GM18520 (cell line): ENCODE results near the gene MICU1.
"Not testable (repeated sequence)": the region's sequence is repeated elsewhere in the genome, so short reads cannot be mapped to it uniquely, and the experiment has no call there.

ENCODE experiments used
- ATAC-seq: cut with Tn5 transposase; IDR thresholded peaks from one replicate; pipeline ENCODE4 v1.9.1; 2021; ENCODE audit not compliant: unreplicated experiment

Gene MICU1

DNA sequence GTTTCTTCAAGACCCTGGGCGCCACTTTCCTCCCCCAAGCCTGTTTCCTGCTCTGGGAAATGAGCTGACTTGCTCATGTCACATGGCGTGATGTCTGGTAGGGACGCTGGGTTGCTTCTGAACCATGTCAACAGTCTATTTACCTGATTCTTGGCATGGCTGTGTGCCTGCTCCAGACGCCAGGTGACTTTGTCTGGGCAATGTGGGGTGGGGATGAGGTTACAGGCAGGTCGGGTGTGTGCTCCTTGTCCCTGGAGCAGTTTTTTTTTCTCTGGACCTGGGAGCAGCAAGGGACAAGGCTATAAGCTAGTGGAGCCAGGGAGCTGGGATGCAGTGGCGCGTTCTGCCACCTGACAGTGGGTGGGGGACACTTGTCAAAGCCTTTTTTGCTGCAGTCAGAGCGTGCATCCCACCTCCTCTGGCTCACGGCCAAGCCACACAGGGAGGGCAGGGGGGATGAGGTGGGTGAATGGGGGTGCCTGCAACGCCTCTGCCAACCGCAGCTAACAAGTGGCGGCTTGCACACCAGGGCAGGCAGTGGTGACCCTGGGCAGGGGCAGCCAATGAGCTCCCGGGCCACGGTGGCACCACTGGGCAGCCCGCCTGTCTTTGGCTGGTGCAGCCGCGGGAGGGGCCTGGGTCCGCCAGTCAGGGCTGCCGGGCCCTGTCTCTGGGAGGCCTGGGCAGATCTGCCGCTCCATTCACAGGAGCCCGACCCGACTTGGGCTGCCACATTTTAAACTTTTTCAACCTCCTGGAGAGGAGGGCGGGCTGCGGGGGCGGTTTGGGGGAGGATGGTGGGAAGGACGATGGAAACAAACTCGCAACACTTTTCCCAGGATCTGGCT is 294.1 kb downstream of the MICU1 start:
- ATAC-seq: peak; percentile 58

DNA sequence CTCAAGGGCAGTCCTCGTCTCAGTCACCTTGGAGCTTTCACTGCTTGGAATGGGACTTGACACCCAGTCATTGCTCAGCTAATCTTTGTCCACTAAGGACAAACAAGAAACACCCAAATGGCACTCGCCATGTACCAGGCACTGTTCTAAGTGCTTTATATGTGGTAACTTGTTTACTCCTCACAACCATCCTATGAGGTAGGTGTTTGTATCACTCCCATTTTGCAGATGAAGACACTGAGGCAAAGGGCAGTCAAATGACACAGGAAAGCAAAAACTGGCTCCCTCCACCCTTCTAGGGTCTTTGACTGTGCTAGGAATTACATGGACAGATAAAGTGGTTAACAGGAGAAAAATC is 295.8 kb downstream of the MICU1 start:
- no peak for ATAC-seq

DNA sequence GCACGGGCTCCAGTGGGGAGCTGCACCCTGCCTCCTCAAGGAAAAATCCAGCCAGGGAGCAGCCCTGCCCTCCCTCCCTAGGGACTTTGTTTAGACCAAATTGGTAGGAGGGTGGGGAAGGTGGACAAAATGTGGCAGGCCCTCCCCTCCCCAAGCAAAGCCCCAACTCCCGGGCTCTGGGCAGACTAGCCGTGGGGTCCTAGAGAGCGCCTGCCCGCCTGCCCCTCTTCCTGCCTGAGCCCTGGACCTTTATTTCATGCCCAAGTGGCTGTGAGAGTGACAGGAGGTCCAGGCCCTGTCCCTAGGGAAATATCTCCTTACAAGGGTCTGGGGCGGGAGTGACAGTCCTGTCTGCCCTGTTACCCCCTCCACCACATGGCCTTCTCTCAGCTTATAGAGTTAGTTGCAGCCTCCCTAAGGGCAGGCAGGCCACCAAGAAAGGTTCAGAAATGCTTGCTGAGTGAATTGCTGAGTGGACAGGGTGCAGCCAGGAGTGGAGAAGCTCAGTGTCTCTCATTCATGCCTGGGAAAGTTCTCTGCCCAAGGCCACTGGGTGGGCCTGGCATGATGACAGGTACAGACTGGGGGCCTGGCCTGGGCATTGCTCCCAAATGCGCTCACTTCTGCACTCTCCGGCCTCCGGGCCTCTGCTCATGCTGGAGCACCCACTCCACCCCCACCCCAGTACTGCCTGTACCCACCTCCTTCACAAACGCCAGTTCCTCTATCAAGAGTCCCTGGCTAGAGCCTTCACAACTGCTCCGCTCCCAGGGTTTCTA is 296.4 kb downstream of the MICU1 start:
- ATAC-seq: no peak

DNA sequence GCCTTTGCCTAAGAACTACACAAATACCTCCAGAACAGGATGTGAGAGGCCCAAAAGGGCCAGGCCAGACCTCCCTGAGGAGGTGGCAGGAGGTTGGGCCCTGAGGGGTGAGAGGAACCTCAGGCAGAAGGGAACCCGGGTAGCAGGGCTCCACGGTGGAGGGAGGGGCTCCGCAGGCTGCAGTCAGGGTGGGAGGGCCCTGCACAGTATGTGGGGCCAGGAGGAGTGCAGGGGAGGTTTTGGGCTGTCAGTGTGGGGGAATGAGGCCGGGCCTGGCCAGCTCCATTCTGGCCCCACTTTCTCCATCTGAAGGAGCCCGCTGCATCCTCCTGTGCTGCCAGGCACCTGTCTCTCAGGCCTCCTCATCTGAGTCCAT is 297.1 kb downstream of the MICU1 start:
- no peak for ATAC-seq

DNA sequence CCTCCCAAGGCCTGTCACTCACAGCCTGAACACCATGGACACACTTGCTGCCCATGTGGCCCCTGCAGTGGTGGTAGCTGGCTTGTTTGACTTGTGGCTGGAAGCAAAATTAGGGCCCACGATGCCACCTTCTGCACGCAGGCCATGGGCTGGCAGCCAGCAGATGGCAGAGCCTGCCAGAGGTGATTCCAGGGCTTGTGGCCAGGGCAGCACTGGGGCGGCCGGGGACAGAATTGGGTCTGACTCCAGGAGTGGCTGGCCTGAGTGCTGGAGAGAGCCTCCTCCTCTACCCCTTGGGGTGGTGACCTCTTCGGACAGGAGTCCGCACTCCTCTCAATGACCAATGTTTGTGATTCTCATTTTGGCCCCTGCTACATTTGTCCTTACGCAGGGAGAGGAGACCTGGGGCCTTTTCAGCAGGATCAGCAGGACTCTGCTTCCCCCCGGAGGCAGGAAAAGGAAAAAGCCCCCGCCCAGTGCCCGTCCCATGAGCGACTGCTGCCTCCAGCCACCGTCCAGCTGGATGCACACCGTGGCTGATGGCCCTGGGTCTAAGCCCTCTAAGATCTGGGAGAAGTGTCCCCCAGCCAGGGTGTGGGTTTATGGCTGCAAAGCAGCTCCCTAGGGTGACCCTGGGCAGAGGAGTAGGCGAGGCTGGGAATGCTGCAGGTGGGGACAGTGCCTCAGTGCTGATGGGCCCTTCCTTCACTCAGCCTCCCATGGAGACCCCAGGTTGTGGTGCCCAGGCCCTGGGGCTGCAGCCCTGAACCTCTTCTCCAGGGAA is 297.6 kb downstream of the MICU1 start:
- no peak for ATAC-seq

DNA sequence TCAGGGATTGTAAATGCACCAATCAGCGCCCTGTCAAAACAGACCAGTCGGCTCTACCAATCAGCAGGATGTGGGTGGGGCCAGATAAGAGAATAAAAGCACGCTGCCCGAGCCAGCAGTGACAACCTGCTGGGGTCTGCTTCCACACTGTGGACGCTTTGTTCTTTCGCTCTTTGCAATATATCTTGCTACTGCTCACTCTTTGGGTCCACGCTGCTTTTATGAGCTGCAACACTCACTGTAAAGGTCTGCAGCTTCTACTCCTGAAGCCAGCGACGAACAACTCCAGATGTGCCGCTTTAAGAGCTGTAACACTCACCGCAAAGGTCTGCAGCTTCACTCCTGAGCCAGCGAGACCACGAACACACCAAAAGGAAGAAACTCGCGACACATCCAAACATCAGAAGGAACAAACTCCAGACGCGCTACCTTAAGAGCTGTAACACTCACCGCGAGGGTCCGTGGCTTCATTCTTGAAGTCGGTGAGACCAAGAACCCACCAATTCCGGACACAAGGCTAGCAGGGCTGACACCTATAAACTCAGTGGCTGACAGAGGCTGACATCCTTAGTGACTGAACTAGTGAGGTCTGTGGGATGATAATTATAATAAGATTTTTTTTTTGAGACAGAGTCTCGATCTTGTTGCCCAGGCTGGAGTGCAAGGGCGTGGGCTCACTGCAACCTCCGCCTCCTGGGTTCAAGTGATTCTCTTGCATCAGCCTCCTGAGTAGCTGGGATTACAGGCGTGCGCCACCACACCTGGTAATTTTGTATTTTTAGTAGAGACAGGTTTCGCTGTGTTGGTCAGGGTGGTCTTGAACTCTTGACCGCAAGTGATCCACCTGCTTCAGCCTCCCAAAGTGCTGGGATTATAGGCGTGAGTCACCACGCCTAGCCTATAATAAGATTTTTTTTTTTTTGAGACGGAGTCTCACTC is 298.9 kb downstream of the MICU1 start:
- not testable (repeated sequence) for ATAC-seq

DNA sequence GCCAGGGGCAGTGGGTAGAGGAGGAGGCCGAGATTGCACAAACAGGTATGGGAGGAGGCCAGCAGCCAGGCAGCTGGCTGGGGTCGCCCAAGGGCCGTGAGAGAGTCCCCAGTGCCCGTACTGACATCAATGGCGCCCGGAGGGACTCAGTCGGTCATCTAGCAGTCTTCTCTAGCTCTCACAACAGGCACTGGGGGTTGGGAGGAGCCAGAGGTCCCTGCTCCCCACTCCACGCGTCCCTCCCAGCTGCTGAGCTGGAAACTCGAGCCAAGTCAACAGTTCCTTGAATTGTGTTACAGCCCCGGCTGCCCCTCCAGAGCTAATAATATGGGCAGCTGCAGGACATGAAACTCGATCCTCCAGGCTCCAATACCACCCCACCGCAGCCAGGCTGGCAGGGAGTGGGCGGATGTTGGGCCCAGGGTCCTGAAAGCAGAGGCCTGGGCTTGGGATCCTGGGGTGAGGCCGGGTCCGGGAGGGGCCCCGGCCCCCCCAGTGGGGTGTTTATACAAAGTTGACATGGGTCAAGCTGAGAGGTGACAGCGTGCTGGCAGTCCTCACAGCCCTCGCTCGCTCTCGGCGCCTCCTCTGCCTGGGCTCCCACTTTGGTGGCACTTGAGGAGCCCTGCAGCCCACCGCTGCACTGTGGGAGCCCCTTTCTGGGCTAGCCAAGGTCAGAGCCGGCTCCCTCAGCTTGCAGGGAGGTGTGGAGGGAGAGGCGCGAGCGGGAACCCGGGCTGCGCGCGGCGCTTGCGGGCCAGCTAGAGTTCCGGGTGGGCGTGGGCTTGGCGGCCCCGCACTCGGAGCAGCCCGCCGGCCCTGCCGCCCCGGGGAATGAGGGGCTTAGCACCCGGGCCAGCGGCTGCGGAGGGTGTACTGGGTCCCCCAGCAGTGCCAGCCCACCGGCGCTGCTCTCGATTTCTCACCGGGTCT is 300.4 kb downstream of the MICU1 start:
- ATAC-seq: not testable (repeated sequence)

DNA sequence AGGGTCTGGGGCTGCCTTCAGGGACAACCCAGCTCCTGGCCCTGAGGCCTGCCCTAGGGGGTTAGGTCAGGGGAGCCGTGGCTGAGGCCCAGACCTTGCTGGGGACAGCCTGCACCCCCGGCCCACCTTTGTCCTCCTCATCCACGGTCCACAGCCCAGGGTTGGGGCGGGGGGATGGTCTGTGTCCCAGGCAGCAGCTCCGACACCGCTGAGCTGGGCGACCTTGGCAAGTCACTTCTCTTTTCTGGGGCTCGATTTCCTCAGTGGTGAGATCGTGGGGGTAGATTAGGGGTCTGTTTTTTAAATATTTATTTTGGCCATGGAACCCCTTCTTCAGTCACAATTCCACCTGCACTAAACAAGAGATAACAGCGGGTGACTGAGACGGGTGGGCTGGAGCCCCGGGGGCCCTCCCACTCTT is 302.1 kb downstream of the MICU1 start:
- no peak for ATAC-seq

DNA sequence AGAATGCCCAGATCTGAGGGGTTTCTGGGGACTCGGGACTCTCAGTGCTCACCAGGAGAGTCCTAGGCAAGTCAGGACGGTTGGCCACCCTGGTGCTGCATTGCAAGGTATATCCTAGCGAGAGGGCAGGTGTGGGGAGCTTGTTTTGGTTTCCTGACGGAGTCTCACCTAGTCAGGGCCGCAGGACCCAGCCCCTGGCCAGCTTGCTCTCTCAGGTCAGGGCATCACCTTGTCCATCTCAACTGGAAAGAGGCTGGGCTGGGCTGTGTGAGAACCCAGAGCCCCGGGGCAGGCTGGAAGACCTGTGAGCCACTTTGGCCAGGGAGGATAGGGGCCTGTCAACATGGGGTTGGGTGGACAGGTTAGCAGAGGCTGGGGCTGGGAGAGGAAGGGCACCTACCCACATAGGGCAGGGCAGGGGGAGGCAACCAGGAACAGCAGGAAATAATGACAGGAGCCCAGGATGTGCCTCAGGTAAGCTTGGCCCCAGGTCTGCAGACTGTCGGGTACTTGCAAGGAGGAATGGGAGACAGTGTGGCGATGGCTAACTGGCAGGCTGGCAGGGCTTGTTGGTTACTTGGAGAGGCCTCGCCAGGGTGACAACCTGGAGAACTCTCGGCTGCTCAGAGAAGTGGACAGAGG is 302.6 kb downstream of the MICU1 start:
- no peak for ATAC-seq

DNA sequence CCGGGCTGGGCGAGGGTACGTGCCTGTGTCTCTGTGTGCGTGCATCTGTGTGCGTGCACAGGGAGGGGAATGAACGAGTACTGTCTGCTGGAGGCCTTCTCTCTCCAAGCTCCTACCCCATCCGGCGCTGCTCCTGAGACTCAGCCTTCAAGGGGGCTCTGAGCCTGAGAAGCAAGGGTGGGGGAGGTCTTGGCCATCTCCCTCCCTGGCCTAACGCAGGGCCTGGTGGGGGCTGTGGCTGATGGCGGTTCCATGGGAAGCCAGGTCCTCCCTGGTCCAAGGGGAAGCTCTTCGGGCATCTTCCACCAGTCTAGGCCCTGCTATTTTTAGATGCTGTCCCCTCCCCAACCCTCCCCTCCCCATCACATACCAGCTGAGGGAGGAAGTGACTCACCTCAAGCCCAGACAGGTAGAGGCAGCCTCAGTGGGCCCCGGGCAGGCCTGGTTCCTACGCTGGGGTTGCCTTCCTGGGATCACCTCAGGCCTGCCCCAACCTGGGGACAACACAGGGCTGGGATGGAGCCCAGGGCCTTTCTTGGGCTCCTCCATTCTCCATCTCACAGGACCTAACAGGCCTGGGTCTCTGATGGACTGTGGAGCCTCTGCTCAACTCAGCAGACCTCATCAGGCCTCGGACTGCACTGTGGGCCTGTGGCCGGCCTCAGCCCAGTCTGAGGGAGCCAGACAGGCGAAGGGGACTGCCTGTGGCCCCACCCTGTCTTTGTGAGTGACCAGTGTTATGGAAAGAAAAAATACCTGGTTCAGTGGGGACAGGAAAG is 303.4 kb downstream of the MICU1 start:
- no peak for ATAC-seq

DNA sequence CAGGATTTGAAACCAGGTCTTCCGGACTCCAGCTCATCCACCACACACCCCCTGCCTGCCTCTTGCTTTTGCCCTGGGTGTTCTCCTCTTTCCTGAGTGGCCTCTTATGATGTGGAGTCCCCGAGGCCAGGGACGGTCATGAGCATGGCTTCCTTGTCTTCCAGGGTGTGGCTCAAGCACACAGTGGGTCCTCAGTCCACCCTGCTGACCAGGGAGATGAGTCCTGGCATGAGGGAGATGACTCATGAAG is 303.9 kb downstream of the MICU1 start:
- ATAC-seq: no peak

DNA sequence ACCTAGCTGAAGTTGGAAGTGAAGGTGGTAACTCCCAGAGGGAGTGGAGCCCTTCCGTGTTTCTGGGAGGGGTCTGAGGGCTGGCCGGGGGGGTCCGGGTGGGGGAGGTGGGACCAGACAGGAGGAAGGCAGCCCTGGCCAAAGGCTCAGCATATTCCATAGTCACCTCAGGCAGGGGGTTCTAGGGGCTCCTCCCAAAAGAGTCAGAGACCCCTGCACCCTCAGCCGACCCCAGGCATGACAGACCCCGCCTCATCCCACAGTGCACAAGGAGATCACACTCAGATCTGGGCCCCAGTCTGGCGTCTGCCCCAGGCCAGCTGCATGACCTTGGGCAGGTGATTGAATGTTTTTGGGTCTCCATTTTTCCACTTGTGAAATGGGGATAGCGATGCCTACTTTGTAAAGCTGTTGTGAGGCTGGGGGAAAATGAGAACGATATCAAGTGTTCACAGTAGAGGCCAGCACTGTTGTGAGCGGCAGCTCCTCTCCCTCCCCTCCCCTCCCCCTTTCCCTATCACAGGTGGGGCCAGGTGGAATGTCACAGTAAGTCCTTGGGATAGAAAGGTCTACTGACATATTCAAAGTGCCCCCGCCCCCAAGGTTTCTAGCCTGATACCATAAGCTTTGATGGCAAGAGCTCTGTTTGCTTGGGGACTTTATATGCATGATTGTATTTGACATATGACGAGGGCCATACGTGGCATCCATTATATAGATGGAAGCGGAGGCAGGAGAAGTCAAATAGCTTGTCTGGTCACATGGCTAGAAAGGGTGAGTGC is 304.4 kb downstream of the MICU1 start:
- ATAC-seq: no peak

DNA sequence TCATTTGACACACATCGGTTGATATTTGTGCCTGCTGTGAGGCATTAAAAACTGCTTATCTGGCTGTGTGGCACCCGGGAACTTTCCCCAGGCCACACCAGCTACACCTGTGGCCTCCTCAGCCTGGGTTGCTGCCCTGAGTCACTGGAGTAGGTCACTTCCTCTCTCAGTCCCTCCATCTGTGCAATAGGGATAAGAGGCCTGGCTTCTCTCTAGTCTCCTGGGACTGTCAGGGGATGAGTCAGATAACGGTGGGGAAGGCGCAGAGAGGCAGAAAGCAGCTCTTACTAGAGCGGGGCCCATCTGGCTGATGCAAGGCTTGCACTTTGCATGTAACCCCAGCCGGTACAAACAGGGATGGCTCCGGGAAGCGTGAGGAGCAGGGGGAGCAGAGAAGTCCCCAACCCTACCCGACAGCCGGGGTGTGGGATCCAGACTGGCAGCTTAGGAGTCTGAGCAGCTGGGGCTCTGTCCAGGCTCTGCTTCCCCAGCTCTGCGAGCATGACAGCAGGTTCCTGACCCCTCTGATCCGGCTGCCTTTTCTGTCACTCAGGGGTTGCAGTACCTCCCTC is 305.1 kb downstream of the MICU1 start:
- peak; percentile 57 for ATAC-seq

DNA sequence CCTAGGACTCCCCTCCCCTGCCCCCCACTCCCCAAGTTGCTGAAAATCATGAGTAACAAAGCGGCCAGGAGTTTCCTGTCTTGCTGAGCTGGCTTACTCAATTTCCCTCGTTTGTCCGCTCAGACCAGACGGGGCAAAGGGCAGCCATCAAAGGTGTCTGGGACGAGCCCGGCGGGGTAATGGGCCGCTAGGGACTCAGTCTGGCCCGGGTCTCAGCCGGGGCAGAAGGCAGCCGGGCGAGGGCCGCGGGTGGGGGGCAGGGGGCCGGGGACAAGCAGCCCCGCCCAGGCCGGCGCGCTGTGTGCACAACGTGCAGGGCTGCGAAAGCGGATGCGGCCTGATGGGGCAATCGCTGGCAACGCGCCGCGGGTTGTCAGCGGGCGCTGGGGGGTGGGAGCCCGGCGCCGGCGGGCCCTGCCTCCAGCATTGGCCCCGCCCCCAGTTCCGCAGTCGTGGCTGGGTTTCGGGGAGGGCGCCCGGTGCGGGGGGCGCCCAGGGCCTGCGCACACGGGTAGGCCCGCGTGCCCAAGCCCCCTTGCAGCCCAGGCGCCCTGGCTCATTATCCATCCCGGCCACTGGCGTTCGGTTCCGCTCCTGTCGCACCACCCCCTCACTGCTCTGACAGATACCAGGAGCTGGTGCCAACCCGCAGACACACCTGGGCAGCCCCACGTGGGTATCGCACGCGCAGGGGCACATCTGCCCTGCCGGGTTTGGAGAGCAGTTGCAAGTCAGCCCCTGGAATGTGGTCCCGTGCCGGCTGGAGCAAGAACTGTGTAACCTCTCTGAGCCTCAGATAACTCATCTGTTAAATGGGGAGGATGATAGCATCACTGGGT is 306.2 kb downstream of the MICU1 start:
- peak; percentile 69 for ATAC-seq

DNA sequence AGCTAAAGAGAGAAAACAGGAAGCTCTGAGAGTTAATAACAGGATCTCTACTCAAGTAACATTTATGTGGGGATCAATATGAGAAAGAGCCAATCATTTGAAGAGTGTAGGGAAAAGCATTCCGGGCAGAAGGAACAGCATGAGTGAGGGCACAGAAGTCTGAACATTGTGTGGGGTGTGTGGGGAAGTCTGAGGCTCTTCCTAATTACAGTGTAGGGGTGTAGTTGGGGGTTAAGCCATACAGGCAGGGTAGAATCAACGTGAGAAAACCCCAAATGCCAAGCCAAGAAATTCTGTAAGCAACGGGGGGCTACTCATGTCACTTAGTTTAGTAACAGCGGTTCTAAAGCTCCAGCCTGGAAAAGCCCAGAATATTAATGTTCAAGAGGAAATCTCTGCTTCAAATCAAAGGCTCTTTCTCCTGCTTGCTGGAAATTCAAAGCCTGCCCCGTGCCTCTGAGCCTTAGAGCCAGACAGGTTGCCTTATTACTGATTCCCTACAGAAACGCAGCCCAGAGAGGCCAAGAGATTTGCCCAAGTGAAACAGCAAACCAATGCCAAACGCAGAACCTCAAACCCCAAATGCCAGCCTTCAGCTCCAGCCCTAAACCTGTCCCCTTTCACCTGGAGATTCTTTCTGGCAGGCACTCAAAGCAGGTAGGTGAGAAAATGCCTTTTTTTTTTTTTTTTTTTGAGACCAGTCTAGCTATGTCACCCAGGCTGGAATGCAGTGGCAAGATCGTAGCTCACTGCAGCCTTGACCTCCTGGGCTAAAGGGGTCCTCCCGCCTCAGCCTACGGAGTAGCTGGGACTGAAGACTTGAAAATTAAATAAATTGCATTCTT is 307.2 kb downstream of the MICU1 start:
- no peak for ATAC-seq
